Skeletal muscle cell (primary cell): ENCODE data around the gene RPL18A.

Experiments
- DNase-seq: peaks from one replicate; pipeline ENCODE4 v3.0.0-alpha.2; 2010; ENCODE audit warnings: low read depth
- H3K4me3 ChIP-seq: 2 replicates; pipeline ENCODE4 v1.5.1; 2011; ENCODE audit warnings: low read depth, mild to moderate bottlenecking, control low read depth, low read length, moderate library complexity

The RPL18A gene

GRCh38 chr19:17859533-17860330, at the start of gene RPL18A:
TSS of gene RPL18A (plus strand) at chr19:17859910. CDS start at chr19:17859957, 47 bp downstream.
- H3K4me3 ChIP-seq = peak within 1 kb of the TSS; percentile 100
- DNase-seq = peak; percentile 99

- H3K4me3 ChIP-seq = no peak overlapping the region
- DNase-seq = no peak
Measured at GRCh38 chr19:17811103-17811502, 48.6 kb upstream of the RPL18A start.

- H3K4me3 ChIP-seq = no peak overlapping the region
- DNase-seq = no peak
Measured at GRCh38 chr19:17811681-17812080, 48.0 kb upstream of the RPL18A start.

GRCh38 chr19:17812099-17812498, 47.6 kb upstream of the RPL18A start:
- no peak overlapping the region for H3K4me3 ChIP-seq
- no peak for DNase-seq

GRCh38 chr19:17817668-17818363, 41.9 kb upstream of the RPL18A start:
- no peak overlapping the region for H3K4me3 ChIP-seq
- DNase-seq = no peak

- no peak for DNase-seq
Measured at GRCh38 chr19:17821190-17821589, 38.5 kb upstream of the RPL18A start, which contains the start of gene INSL3. TSS of gene INSL3 (minus strand) at chr19:17821519. CDS start at chr19:17821506, 13 bp downstream.

GRCh38 chr19:17824339-17824738, 35.4 kb upstream of the RPL18A start:
- no peak overlapping the region for H3K4me3 ChIP-seq
- no peak for DNase-seq

More at GRCh38 chr19:17821190-17821589, 38.5 kb upstream of the RPL18A start, which contains the start of gene INSL3:
- no peak within 1 kb of the TSS for H3K4me3 ChIP-seq

- H3K4me3 ChIP-seq = no peak overlapping the region
- no peak for DNase-seq
Measured at GRCh38 chr19:17826508-17827056, 33.1 kb upstream of the RPL18A start.

- no peak for DNase-seq
- peak overlapping the region; percentile 37 for H3K4me3 ChIP-seq
Measured at GRCh38 chr19:17829855-17830566, 29.7 kb upstream of the RPL18A start.

- H3K4me3 ChIP-seq = peak overlapping the region; percentile 37
- peak; percentile 35 for DNase-seq
Measured at GRCh38 chr19:17830567-17831418, 28.9 kb upstream of the RPL18A start.

- no peak for DNase-seq
- H3K4me3 ChIP-seq = peak overlapping the region; percentile 35
Measured at GRCh38 chr19:17831419-17831888, 28.3 kb upstream of the RPL18A start.

GRCh38 chr19:17832443-17833208, 27.1 kb upstream of the RPL18A start:
- no peak for DNase-seq

GRCh38 chr19:17834350-17835181, 25.1 kb upstream of the RPL18A start:
- DNase-seq = no peak
- H3K4me3 ChIP-seq = no peak overlapping the region

More at GRCh38 chr19:17832443-17833208, 27.1 kb upstream of the RPL18A start:
- H3K4me3 ChIP-seq = no peak overlapping the region

- no peak for DNase-seq
- H3K4me3 ChIP-seq = no peak overlapping the region
Measured at GRCh38 chr19:17835182-17836006, 24.3 kb upstream of the RPL18A start.

GRCh38 chr19:17836530-17836929, 23.2 kb upstream of the RPL18A start:
- H3K4me3 ChIP-seq = no peak overlapping the region
- DNase-seq = no peak

GRCh38 chr19:17837972-17838371, 21.7 kb upstream of the RPL18A start:
- H3K4me3 ChIP-seq = no peak overlapping the region
- no peak for DNase-seq
